Measurements from ENCODE around the gene LEKR1.

GRCh38 chr3:156843071-156843808, 17.1 kb downstream of the LEKR1 start:
- no peak for TF ChIP-seq CTCF (IDR thresholded peaks at IDR 0.05)
- no peak for TF ChIP-seq EZH2 (IDR thresholded peaks at IDR 0.05; ENCODE audit: borderline replicate concordance, insufficient read depth, low read depth, low read length, poor library complexity, severe bottlenecking)
